DOHH2 (cell line): Measurements from ENCODE around the gene APOA5.

Experiments used
- H3F3A ChIP-seq: fragments of 200-600 bp; sonication (generic), shearing (Covaris generic); 2 replicates; pipeline ENCODE4 v1.6.0; 2016; ENCODE audit warnings: antibody characterized with exemption, mild to moderate bottlenecking; ENCODE audit not compliant: control insufficient read depth, insufficient read depth
- H3K27ac ChIP-seq: fragments of 200-600 bp; sonication (generic); 2 replicates; pipeline ENCODE4 v1.5.1; 2014; ENCODE audit warnings: low read depth, mild to moderate bottlenecking, low read length, moderate library complexity
- H3K27me3 ChIP-seq: fragments of 200-600 bp; sonication (generic); 2 replicates; pipeline ENCODE4 v1.6.1; 2014; ENCODE audit warnings: mild to moderate bottlenecking, low read length, mixed read lengths; ENCODE audit not compliant: control insufficient read depth
- H3K36me3 ChIP-seq: fragments of 200-600 bp; sonication (generic); 2 replicates; pipeline ENCODE4 v1.6.1; 2014; ENCODE audit warnings: mild to moderate bottlenecking, low read length, moderate library complexity, mixed read lengths; ENCODE audit not compliant: control insufficient read depth
- H3K4me1 ChIP-seq: fragments of 200-600 bp; sonication (generic); 2 replicates; pipeline ENCODE4 v1.6.1; 2014; ENCODE audit warnings: mild to moderate bottlenecking, low read length, mixed read lengths; ENCODE audit not compliant: control insufficient read depth
- H3K4me2 ChIP-seq: fragments of 200-600 bp; sonication (generic); 2 replicates; pipeline ENCODE4 v1.6.0; 2014; ENCODE audit warnings: mild to moderate bottlenecking, low read length, moderate library complexity
- H3K4me3 ChIP-seq: fragments of 200-600 bp; sonication (generic); 2 replicates; pipeline ENCODE4 v1.5.1; 2014; ENCODE audit warnings: mild to moderate bottlenecking, low read length, mixed read lengths
- H3K79me2 ChIP-seq: fragments of 200-600 bp; sonication (generic); 2 replicates; pipeline ENCODE4 v1.6.1; 2014; ENCODE audit warnings: mild to moderate bottlenecking, low read length, mixed read lengths; ENCODE audit not compliant: control insufficient read depth
- H3K9me2 ChIP-seq: fragments of 200-600 bp; sonication (generic); replicated peaks from 2 replicates; pipeline ENCODE4 v1.6.1; 2014; ENCODE audit warnings: mild to moderate bottlenecking, low read length, mixed read lengths; ENCODE audit not compliant: control insufficient read depth
- H3K9me3 ChIP-seq: fragments of 200-600 bp; sonication (generic); 2 replicates; pipeline ENCODE4 v1.6.1; 2014; ENCODE audit warnings: antibody characterized with exemption, low read length, mixed read lengths; ENCODE audit not compliant: control insufficient read depth, insufficient read depth
- H4K20me1 ChIP-seq: fragments of 200-600 bp; sonication (generic); 2 replicates; pipeline ENCODE4 v1.6.0; 2014; ENCODE audit warnings: low read depth, mild to moderate bottlenecking, antibody characterized with exemption, low read length, moderate library complexity; ENCODE audit not compliant: control insufficient read depth, insufficient read depth
- CTCF ChIP-seq: fragments of 200-600 bp; sonication (generic); IDR thresholded peaks from one replicate; pipeline ENCODE4 v1.5.1; 2014; ENCODE audit warnings: antibody characterized with exemption, mild to moderate bottlenecking, low read depth, low read length; ENCODE audit not compliant: poor library complexity, severe bottlenecking
- EZH2phosphoT487 ChIP-seq: fragments of 200-600 bp; sonication (generic); IDR thresholded peaks from 2 replicates; pipeline ENCODE4 v1.6.1; 2017; ENCODE audit warnings: borderline replicate concordance, mild to moderate bottlenecking, antibody characterized with exemption, low read length, moderate library complexity, mixed read lengths

Gene APOA5

DNA sequence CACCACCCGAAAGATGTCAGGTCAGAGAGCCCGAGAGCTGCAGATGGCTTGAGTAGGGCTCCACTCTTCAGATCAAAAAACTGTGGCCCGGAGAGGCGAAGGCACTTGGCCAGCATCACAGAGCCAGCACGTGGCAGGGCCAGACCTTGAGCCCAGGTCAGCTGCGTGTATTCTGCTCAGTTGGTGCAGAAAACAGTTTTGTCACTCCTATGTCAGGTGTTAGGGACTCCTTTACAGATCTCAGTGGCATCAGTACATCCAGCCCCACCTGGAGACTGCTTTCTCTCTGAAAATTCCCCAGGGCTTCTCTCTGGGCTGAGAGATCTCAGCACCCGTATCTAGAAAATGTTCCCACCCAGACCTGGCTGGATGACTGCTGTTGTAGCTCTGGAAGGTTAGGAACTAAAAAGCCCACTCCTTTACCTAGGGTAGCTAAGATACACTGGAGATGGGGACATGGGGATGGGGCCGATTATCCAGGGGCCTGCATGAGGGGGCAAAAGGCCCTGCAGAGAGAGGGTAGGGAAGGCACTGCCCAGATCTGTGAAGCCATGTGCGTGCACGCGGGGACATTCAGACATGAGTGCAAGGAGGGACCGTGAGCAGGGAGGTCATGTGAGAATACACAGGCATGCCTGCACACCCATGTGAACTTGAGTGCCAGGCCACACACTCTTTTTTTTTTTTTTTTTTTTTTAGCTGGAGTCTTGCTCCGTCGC, 42.3 kb upstream of the APOA5 start:
- H3K27ac ChIP-seq: no peak overlapping the region
- no peaks in the 10 kb centered on the region for H3K9me3 ChIP-seq
- no peaks in the 10 kb centered on the region for H3K27me3 ChIP-seq
- no peaks in the 10 kb centered on the region for H4K20me1 ChIP-seq
- H3K79me2 ChIP-seq: no peaks in the 10 kb centered on the region
- no peaks in the 10 kb centered on the region for H3K9me2 ChIP-seq
- no peak for TF ChIP-seq EZH2phosphoT487
- TF ChIP-seq CTCF: no peak
- no peaks in the 10 kb centered on the region for H3K36me3 ChIP-seq
- H3F3A ChIP-seq: no peaks in the 10 kb centered on the region
- peaks cover 13% of the 10 kb centered on the region for H3K4me1 ChIP-seq
- no peak overlapping the region for H3K4me3 ChIP-seq
- no peak overlapping the region for H3K4me2 ChIP-seq

DNA sequence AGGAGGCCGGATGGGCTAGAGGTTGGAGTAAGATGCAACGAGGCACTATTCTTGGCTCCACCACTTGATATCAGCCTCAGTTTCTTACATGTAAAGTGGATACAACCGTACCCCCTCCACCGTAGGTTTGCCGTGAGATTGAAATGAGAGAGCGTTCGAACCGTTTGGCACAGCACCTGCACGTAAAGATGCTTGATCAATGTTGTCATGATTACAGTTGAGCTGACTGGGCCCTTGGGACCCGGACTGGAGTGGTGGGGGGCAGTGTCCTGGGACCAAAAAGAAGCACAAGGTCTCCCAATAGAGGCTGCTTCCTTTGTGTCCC, 41.8 kb upstream of the APOA5 start:
- Histone ChIP-seq H3K27me3 (no peaks in the 10 kb centered on the region), H3K4me3 (no peak overlapping the region), H3K36me3 (no peaks in the 10 kb centered on the region), H4K20me1 (no peaks in the 10 kb centered on the region), H3K27ac (no peak overlapping the region), H3K79me2 (no peaks in the 10 kb centered on the region), H3K4me2 (no peak overlapping the region), H3K9me3 (no peaks in the 10 kb centered on the region), H3K9me2 (no peaks in the 10 kb centered on the region), H3K4me1 (peaks cover 13% of the 10 kb centered on the region), H3F3A (no peaks in the 10 kb centered on the region)
- TF ChIP-seq EZH2phosphoT487 (no peak), CTCF (no peak)

DNA sequence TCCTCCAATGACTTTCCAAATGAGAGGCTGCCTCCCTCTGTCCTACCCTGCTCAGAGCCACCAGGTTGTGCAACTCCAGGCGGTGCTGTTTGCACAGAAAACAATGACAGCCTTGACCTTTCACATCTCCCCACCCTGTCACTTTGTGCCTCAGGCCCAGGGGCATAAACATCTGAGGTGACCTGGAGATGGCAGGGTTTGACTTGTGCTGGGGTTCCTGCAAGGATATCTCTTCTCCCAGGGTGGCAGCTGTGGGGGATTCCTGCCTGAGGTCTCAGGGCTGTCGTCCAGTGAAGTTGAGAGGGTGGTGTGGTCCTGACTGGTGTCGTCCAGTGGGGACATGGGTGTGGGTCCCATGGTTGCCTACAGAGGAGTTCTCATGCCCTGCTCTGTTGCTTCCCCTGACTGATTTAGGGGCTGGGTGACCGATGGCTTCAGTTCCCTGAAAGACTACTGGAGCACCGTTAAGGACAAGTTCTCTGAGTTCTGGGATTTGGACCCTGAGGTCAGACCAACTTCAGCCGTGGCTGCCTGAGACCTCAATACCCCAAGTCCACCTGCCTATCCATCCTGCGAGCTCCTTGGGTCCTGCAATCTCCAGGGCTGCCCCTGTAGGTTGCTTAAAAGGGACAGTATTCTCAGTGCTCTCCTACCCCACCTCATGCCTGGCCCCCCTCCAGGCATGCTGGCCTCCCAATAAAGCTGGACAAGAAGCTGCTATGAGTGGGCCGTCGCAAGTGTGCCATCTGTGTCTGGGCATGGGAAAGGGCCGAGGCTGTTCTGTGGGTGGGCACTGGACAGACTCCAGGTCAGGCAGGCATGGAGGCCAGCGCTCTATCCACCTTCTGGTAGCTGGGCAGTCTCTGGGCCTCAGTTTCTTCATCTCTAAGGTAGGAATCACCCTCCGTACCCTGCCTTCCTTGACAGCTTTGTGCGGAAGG, 40.9 kb upstream of the APOA5 start:
- no peak overlapping the region for H3K4me3 ChIP-seq
- peaks cover 13% of the 10 kb centered on the region for H3K4me1 ChIP-seq
- no peaks in the 10 kb centered on the region for H3K36me3 ChIP-seq
- peak; percentile 22 for TF ChIP-seq CTCF
- TF ChIP-seq EZH2phosphoT487: no peak
- H3K9me2 ChIP-seq: no peaks in the 10 kb centered on the region
- H3K9me3 ChIP-seq: no peaks in the 10 kb centered on the region
- no peaks in the 10 kb centered on the region for H3K79me2 ChIP-seq
- no peaks in the 10 kb centered on the region for H3F3A ChIP-seq
- no peak overlapping the region for H3K4me2 ChIP-seq
- no peak overlapping the region for H3K27ac ChIP-seq
- no peaks in the 10 kb centered on the region for H4K20me1 ChIP-seq
- H3K27me3 ChIP-seq: no peaks in the 10 kb centered on the region
